Right hindlimb (tissue), 1 donor: Measurements from ENCODE around the gene EML6.

ENCODE experiments used
- DNase-seq: peaks from one replicate; pipeline ENCODE4 v3.0.0-alpha.2; 2018

The EML6 gene

DNA sequence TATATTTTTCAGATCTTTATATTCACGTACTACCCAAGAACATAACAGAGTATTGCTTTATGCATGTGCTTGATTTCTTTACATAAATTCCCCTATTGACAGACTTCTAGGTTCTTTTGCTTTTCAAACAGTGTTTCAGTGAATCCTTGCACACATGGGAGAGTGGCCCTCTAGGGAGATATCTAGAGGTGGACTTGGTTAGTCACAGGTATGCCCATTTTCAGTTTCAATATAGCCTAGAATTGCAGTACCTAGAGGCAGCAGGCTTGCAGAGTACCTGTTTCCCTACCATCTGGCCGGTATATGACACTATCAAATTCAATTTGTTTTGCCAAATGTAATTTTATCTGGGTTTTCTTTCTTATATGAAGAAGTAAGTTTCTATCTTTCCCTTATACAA, 36.8 kb downstream of the EML6 start:
- no peak for DNase-seq

DNA sequence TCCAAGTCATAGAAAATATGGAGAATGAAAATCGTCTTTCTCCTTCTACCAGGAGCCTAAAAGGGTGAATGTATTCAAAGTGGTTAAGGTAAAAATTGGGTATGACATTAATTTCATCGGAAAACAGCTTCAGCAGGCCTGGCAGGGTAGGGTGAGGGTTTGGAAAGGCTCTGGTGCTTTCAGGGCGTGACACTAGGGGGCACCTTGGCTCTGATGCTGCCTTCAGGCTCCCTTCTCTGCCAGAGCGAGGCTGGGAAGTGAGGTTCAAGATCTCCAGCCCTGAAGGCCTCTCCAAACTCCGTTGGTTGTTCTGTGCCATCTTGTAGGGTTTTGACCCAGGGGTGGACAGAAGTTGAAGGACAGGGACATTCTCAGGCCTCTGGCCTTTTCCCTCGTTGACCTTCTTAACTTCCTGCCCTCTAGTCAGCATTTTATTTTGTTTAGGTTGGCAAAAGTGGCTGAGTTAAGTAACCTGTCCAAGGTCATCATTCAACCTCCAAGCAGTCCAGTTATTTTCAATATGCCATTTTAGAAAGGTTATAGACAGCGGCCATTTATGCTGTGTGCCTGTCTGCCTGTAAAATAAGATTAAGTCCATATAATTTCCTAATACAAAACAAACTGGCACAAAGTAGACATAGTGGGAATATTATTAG, 40.3 kb downstream of the EML6 start:
- no peak for DNase-seq

DNA sequence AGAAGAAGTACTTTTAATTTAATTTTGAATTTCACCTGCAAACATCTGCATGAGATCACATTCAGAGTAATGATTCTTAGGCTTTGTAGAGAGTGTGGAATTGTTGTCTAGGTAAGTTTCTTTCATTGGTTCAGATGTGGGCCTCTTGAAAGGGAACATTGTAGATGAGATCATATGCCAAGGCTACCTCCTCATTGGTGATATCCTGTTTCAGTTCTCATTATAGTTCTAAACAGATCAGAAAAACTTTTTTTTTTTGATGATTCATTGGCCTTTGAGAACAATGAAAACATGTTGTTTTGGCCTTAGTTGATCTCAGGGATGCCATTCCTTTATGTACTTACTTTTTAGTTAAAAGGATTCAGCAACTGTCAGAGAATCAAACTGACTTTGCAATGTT, 44.5 kb downstream of the EML6 start:
- DNase-seq = no peak

DNA sequence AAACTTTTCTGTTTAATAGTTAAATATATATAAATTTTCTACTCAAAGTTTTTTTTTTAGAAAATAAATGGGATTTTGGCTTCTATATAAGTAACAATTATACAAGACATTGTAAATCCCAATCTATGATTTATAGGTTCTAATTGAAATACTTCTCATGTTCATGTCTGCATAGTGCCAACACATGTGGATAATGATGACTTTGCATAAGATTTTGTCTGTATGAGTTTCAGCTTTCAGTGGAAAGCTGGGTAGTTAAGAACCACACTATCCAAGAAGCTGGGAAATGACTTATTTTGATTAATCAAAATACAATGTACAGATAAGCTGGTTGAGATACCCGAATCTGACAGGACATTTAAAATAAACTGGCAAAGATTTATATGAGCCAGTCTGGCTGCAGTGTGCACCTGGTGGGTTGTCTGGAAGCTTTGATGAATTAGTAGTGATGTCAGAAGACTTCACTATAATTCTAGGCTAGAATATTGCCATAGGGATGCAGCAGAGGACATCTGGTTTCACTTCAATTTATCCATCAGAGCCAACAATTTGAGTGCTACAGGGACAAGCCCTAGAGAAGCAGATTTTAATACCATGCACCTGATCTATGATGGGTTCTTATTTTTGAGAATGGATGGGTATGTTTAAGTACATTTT, 45.4 kb downstream of the EML6 start:
- no peak for DNase-seq

DNA sequence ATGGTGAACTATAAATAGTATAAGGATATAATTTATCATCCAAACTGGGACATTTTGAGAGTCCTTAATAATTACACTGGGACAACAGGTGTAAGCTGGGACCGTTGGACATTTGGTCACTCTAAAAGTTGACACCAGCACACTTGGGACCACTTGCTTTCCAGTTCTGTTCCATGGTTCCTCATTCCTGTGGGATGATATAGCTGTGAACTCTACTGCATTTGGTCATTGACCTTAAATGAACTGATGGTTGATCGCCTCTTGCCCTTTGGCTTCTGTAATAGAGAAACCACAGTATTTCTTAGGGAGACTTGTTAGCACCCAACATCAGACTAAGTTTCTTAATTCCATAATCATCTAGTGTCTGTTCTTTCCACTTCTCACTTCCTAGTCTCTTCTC, 46.7 kb downstream of the EML6 start:
- no peak for DNase-seq

DNA sequence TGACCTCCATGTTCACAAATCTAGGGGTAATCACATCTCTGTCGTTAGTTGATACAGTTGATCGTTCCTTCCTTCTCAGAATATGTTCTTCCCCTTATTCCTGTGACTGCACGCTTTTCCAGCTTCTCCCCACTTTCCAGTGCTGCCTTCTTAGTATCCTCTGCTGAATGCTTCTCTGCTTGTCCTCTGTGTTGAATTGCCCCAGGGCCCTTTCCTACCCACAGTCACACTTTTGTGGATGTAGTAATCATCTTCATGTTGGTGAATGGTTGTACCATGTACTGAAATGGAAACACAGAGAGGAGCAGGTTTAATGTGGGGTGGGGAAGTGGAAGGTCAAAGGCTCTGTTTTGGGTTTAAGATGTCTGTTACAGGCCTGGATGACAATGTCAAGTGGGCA, 47.2 kb downstream of the EML6 start:
- no peak for DNase-seq

DNA sequence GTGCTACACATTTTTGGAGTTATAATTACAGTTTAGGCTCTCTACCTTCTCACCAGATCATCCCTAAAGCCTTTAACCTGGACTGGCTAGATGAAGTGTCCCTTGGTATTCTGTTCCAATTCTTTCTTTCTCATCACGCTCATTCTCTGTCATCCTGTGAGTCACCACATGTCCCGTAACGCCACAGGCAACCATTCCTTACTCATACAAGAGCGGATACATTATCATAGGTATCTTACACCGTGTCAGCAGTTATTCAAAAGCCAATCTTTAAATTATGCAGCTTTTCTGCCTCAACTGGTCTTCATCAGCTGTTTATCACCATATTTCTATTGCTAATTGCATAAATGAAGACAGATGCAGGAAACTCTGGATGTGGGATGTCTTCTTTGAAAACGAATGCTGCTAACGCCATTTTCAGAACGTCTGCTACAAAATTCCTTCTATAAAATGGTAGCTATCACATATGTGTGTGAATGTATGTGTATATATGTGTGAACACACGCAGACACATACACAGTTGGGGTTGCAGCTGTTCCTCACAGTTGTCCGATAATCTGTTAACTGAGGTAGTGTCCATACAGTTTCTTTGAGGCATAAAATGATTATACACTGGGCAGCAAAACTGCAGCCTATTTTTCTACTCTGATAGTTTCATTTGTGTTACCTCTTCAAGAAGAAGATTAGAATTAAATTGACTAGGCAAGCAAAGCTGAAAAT, 47.9 kb downstream of the EML6 start:
- DNase-seq = no peak

DNA sequence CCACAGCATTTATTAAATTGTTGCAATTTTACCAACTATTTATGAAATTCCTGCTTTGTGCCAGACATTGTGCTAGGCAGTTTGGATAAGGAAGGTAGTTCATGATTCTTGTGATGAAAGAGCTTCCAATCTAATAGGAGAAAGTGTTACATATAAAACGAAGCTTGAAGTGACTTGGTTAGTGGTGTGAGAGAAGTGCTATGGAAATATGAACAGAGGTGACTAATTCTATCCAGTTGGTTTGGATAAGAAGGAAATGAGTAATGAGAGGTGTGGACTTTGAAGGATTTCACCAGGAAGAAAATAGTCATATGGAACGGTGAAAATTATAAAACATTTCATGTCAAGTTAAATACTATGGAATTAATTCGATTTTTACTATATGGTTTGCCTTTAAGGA, 48.6 kb downstream of the EML6 start:
- DNase-seq = no peak

DNA sequence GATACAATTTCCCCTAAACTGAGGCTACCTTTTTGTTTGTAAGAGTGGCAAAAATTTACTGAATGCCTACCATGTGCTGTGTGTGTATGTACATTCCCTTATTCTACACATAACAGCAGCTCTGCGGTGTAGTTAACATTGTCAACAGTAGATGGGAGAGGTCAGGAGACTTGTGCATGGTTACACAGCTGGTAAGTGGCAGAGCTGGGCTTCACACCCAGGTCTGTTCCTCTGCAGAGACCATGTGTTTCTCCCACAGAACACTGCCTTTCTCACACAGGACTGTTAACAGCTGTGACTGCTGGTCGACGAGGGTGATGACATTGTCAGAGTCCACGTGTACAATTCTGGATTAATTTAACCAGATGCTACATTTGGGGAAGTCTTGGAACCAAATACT, 49.1 kb downstream of the EML6 start:
- DNase-seq = no peak

DNA sequence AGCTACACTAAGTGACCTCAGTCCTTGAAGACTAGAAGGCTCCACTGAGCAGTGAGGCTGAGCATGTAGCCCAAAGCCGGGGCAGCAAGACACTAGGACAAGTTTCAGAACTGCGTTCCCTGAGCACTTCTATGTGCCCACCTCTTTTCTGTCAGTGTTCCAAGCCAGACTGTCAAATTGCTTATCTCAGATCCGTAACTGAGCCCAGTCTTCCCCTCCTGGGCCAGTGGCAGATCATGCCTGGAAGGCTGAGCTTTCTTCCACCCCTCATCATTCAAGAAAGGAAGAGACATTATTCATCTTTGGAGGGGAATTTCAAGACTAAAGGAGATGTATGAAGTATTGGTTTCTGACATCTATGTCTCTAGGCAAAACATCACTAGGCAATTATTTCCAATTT, 49.8 kb downstream of the EML6 start:
- DNase-seq = no peak

DNA sequence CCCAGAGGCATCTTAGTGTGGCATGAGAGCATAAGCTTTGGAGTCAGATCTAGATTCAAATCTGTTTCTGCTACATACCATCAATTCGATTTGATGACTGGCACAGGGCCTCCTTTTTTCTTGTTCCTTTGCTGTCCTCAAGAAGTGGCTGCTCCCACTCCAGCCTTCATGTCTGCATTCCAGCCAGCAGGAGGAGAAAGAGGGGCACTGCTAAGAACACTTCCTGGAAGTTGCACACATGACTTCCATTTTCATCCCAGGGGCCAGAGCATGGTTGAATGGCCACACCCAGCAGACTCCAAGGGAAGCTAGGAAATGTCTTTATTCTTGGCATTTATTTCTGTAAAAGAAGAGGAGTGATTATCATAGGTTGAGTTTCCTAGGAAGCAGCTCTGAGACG, 50.4 kb downstream of the EML6 start:
- DNase-seq = no peak

DNA sequence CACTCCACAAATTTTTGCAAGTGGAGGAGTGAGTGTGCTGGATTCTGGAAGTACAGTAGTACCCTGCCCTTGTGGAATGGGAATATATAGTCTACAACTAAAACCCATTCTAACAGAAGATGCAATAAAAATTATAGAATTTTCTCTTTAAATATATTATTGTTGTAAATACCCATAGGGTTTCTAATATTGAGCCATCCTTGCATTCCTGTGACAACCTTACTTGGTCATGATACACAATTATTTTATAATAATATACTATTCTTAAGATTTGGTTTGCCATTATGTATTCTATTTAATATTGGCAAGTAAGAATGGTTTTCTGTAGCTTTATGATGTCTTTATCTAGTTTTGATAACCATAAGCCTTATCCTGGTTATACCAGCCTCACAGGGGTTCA, 52.2 kb downstream of the EML6 start:
- no peak for DNase-seq

DNA sequence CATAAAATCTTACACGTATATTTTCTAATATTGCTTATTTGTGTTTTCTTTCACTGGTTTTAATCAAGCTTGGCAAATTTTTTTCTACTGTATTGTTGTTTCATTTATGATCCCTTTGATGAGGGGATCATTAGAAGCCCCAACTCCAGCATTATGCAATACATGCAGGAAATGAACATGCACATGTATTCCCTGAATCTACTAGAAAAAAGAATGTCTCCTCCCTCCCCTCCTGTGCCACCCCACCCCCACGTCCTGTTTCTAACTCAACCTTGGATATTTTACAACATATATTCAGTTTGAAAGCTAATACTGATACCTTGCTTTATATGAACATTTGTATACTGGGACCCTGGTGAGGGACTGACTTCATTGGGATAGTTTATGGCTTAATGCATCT, 53.0 kb downstream of the EML6 start:
- DNase-seq = no peak

DNA sequence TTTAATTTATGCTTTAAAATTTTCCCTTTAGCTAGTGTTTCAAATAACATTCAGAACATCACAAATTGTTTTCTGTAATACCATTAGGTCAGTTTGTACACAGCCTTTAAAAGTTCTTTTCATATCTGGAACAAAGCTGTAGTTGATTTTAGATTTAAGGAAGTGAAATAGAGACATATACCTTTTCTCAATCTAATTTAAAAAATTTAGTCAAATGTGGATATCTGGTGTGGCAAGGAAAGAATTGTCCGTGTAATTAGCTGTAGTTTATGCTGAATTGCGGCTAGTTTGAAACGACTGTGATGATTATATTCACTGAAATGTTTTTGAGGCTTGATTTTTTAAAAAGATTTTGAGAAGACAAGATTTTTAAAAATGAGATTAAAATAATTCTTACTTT, 59.9 kb downstream of the EML6 start:
- DNase-seq = no peak

DNA sequence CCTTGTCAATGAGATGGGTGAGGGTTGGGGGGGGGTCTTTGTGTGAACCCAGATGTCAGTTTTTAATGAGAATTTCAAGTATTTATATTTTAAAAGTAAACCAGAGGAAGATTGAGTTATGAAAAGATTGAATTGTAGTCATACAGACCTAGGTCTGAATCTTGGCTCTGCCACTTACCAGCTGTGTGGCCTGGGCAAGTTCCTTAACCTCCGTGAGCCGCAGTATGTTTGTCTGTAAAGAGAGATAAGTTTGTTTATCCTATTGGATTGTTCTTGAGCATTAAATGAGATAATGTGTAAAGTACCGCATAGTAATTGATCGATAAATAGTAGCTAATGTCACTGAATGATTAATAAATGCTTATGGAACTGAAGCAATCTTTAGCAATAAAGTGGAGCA, 63.8 kb downstream of the EML6 start:
- no peak for DNase-seq

DNA sequence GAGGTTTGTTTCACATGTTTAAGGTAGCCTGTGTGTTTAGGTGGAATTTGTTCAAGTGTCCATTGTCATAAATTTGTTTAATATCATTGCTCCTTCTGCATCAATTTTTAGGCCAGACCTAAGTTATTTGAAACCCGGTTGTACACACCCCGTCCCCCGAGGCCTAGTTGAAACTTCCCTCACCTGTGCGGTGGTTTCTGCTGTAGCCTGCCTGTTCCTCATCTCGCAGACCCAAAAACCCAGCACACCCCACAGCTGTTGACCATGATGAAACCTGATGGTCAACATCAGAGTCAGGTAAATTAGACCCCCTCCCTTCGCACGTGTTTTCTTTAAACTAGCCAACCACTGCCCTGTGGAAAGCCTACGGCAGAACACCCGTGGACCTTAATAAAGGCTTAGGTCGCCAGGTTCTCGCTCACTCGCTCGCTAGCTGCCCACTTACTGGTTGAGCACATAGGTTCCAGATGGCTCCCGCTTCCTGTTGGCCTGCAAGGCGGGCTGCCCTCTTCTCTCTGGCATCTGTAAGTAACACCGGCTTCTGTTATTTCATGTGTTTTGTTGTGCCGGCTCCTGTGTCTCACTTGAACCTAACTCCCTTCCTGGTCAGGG, 64.4 kb downstream of the EML6 start:
- no peak for DNase-seq

DNA sequence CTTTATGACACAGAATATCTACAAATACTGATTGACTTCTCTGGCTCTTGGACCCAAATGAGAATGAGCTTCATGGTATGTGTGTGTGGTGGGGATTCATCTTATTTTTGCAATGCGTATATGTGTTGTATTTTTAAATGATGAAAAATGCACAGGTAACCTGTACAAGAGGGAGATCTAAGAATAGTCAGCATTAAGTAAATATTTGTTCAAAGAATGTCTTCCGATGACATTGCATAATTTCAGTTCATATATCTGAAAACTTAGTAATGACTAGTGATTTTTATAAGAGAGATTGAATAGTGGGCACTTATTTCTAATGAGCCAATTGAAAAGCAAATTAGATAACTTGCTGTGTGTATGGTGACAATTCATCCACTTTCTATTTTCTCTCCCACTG, 66.4 kb downstream of the EML6 start:
- DNase-seq = no peak

DNA sequence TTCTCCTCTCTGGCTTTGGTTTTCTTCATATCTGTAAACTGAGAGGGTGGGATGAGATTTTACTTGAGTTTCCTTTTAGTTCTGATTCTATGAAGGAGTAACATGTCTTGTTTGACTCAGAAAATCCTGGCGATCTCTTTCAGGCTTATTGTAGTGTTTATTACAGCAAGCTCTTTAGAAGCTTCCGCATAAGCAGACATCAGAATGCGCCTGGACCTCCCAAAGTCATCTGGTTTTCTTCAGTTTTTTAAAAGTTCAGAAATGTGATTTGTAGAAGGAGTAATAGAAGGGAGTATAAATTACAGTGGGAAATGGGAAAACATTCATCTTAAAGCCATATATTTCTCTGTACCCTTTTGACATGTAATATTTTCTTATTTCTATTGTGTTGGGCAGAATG, 68.4 kb downstream of the EML6 start:
- no peak for DNase-seq

DNA sequence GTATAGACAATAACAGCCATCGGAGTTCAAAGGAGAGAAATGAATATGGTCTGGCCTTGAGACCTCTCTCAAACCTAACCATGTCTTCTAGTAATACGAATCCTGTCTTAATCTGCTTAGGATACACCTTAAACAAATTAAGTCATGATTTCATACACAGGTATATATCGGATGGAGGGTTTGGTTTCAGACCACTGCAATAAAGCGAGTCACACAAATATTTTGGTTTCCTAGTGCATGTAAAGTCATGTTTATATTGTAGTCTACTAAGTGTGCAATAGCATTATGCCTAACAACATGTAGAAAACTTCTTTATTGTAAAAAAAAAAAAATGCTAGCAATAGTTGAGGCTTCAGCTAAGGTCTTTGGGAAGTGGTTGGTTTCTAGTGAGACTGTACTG, 73.8 kb downstream of the EML6 start:
- DNase-seq = no peak

DNA sequence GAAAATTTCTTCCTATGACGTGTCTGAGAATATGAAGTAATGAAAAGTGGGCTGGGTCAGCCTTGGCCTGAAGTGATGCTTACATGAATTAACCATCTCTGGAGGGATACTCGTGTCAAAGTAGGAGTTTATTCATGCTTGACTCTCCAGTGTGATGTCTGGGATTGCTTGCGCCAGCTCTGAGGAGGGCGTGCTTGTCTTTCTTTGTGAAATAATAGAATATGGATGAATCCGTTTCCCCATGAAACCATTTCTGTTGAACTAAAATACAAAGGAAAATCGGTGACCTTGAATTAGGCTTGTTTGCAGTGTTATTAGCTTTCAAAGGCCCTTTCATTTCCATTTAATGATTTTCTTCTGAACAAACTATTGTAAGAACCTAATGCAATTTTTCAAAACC, 77.9 kb downstream of the EML6 start:
- no peak for DNase-seq

DNA sequence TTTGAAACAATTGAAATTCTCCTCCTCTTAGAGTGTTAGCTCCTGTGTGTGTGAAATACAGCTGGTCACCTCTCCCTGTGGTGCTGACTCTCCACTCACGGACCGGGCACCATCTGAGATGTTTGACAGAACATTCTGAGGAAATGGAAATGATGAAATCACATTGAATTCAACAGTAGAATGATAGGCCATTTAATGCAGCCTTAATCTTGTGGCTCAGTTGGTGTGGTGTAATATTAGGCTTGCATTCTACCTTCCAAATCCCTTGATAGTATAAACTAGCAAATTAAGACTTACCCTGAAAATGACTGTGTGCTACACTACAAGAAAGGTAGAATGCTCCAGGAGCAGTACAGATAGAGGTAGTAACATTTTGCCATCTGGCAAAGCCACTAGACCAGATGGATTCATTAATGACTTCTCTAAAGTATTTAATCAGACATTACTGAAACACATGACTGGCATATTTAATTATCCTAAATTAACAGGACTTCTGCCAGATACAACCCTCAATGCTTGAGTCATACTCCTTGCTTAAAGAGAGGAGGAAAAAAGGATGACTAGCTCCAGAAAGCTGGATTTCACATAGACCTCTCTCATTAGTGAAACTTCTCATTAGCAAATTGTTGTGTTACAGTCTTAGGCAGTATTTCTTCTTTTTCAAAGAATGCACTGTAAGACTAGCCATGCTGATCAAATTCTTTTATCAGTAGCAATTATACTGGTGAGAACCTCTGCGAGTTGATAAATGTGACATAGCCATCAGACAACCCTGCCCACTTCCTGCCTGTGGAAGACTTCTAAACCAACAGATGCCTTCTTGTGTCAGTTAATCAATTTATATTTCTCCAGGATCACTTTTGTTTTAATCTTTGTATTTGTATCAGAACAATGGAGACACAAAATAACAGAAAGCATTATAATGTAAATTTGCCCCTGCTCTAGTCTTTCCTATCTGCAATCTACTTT, 80.6 kb downstream of the EML6 start:
- DNase-seq = no peak

DNA sequence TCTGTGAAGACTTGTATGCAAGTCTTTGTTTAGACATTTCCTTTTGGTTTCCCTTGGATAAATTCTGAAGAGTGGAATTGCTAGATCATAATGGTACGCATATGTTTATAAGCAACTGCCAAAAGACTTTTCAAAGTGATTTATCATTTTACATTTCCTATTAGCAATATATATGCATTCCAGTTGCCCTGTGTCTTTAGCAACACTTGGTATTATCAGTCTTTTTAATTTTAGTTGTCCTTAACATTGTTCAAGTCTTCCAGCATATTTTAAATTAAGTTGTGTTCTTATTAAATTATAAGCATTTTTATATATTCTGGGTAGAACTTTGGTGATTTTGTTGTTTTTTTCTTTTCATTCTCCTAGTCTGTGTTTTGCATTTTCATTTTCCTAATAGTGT, 81.8 kb downstream of the EML6 start:
- no peak for DNase-seq

DNA sequence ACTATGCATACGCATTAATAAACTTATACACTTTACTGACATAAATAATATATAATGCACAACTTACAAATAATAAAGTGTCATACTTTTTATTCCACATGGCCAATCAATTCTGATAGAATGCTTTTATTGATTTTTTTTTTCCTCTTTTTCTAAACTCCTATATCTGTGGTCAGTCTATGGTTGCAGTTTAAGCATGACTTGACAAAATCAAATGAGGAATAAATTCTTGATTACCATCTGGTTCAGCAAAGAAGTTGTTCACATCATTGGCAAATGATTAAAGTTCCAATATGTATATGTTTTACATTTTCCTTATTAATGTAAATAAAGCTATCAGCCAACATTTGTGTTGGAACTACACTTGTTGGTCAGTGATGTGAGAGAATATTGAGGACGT, 83.5 kb downstream of the EML6 start:
- DNase-seq = no peak
